ENCODE data around the gene H2AZ1.
"Not testable (repeated sequence)": the region's sequence is repeated elsewhere in the genome, so short reads cannot be mapped to it uniquely, and the experiment has no call there.

DNA sequence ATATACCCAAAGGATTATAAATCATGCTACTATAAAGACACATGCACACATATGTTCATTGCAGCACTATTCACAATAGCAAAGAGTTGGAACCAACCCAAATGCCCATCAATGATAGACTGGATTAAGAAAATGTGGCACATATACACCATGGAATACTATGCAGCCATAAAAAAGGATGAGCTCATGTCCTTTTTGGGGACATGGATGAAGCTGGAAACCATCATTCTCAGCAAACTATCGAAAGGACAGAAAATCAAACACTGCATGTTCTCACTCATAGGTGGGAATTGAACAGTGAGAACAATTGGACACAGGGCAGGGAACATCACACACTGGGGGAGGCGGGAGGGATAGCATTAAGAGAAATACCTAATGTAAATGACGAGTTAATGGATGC, 8.1 kb upstream of the H2AZ1 start:
- TF ChIP-seq, protein P1, sequence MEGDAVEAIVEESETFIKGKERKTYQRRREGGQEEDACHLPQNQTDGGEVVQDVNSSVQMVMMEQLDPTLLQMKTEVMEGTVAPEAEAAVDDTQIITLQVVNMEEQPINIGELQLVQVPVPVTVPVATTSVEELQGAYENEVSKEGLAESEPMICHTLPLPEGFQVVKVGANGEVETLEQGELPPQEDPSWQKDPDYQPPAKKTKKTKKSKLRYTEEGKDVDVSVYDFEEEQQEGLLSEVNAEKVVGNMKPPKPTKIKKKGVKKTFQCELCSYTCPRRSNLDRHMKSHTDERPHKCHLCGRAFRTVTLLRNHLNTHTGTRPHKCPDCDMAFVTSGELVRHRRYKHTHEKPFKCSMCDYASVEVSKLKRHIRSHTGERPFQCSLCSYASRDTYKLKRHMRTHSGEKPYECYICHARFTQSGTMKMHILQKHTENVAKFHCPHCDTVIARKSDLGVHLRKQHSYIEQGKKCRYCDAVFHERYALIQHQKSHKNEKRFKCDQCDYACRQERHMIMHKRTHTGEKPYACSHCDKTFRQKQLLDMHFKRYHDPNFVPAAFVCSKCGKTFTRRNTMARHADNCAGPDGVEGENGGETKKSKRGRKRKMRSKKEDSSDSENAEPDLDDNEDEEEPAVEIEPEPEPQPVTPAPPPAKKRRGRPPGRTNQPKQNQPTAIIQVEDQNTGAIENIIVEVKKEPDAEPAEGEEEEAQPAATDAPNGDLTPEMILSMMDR (IDR thresholded peaks at IDR 0.05), result not testable (repeated sequence)
- not testable (repeated sequence) for TF ChIP-seq POLR2A, EP300 (IDR thresholded peaks at IDR 0.05)
